Retina (tissue), 1 donor: Measurements from ENCODE around the gene CNNM4.

Experiments used
- DNase-seq: peaks from one replicate; pipeline ENCODE4 v3.0.0-alpha.2; 2016

CNNM4 gene

DNA sequence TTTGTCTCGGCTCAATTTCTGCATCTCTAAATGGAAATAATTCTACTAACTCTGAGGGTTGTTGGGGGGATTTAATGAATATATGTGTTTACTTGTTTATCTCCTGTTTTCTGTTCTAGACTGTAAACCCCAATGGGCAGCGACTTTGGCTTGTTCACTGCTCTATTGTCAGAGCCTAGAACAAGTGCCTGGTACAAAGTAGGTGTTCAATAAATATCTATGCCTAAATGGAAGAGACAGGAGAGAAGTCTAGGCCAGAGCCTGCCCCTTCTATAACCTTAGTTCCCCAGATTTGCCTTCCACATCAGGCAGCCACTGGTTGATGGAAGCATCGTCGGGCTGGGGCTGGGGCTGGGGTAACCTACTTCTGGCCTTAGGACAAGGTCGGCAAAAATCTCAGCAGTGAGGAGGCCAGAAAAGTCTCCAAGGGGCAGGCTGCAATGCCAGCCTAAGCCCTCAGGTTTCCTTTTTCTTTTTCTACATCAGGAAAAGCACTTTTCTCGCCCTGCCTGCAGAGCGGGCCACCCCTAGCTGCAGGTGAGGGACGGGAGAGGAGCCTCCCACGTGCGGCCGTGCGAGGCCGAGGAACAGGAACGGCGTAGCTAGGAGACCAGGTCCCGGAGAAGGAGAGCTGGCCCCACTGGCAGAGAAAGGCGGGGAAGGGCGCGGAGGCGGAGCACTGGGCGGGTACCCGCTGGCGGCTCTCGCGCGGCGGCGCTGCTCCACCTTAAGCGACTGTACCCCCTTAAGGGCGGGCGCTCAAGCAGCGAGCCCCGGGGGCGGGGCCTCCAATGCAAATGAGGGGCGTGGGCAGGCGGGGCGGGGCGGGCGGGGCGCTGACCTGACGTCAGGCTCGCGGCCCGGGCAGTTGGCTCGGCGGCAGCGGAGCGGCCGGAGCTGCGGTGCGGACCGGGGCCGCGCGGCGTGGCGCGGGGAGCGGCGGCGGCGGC, at the start of gene CNNM4:
Gene CNNM4 (plus strand): TSS at position 867 of the 950 bp plus-strand sequence. CDS start 98 bp downstream, outside the sequence.
- peak; percentile 92 for DNase-seq

DNA sequence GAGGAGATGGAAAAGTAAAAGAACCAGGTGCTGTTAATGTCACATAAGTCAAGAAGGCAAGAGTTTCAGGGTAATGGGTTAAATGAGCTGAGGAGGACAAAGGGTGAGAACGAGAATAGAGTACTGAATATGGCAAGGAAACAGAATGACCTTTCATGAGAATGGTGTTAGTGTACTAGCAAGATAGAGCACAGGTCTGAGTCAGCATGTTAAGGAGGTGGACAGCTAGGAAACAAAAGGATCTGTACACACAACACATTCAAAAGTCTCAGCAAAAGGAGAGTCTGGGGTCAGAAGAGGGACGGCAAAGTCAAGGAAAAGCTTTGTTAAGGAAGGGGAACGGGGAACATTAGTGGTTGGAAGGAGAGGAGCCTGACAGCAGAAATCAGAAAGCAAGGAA, 49.7 kb upstream of the CNNM4 start:
- DNase-seq: no peak

DNA sequence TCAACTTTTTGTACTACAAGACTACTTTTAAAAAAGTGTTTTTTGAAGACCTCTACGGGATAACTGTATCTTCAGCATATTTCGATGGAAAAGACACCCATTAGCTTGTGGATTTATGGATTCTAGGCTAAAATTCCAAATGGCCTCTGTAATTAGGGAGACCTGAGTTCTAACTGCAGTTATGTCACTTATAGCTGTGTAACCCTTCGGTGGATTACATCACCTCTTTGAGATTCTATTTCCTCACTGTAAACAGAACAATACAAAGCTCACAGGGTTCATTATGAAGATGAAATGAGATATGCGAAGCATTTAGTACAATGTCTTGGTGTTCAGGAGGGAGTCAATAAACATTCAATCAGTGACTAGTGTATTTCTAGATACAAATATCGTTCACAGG, 45.0 kb upstream of the CNNM4 start:
- DNase-seq: no peak

DNA sequence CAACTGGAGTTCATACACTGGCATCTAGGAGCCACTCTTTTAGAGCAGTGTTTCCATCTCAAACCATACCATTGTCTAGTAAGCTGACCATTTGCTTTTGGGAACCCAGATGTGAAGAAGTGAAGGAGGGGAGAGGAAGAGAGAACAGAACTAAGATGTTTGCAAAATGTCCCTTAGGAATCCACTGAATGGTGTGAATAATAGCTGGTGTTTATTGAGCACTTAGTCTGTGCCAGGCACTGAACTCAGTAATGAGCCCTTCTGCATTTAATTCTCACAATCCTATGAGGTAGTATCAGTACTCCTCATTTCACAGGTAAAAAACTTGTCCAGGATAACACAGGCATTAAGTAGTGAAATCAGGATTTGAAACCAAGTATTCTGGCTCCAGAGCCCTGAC, 44.3 kb upstream of the CNNM4 start:
- no peak for DNase-seq

DNA sequence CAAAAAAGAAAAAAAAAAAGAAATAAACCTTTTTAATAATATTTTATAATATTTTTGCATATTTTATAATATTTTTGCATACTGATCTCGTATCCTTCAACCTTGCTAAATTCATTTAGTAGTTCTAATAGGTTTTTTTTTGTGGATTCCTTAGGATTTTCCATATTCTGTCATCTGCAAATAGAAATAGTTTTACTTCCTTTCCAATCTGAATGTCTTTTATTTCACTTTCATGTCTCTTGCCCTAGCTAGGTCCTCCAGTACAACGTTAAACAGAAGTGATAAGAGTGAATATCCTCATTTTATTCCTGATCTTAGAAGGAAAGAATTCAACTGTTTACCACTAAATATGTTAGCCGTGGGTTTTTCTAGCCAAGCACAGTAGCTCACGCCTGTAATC, 34.6 kb upstream of the CNNM4 start:
- DNase-seq: no peak

DNA sequence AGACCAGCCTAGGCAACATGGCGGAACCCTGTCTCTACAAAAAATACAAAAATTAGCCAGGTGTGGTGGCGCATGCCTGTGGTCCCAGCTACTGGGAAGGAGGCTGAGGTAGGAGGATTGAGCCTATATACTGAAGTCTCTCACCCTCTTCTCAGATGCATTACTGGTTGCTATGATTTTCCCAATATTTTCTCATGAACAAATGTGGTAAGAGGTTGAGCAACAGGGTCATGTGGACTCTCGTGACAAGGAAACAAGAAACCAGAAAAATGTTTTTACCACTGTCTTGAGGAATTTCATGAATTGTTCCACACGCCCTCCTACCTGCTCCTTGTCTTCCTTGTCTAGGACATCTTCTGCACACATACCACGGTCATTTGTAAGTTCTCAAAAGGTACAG, 33.3 kb upstream of the CNNM4 start:
- DNase-seq: no peak

DNA sequence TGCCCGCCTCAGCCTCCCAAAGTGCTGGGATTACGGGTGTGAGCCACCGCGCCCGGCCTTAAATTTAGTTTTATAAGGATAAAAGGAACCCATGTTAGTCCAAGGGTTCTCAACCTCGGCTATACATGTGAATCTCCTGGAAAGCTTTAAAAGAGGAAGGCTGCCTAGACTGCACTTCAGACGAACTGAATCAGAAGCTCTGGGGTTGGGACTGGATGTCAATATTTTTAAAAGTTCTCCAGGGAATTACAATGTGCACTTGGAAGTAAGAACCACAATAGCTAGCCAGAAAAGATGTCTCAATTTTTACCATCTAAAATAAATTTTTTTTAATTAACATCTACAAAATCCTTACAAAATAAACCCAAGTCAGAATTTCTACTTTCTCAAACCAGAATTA, 31.0 kb upstream of the CNNM4 start:
- no peak for DNase-seq

DNA sequence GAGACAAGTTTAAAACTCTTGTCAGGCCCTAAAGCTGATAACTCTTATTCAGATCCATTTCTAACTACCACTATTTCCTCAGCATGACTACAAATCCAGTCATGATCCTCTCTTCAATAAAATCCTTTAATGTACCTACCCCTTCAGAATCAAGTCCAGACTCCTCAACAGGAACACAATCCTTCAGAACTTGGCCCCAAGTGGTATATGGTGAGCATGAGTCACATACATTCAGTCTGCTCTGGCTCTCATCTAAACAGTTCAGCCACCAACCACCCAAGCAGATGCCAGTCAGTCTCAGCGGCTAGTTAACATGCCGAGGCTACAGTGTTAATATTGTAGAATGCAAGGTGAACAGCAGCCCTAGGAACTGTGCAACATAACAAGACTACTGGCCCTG, 30.5 kb upstream of the CNNM4 start:
- DNase-seq: no peak

DNA sequence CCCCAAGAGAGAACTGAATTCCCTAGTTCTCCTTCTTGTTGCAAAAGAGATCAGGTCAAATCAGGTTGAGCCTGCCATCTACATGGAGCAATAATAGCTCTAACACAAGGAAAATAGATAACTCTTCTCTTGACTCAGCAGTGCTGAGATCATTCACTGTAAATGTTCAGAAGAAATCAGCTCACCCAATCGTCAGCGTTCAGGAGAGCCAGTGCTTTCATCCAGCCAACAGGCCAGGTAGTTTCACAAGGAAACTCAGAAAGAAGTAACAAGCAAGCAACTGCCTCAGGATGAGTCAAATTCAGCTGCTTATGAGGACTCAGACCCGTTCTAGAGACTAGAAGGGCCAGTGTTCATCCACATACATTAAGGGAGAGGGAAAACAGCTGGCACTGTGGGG, 26.8 kb upstream of the CNNM4 start:
- DNase-seq: no peak

DNA sequence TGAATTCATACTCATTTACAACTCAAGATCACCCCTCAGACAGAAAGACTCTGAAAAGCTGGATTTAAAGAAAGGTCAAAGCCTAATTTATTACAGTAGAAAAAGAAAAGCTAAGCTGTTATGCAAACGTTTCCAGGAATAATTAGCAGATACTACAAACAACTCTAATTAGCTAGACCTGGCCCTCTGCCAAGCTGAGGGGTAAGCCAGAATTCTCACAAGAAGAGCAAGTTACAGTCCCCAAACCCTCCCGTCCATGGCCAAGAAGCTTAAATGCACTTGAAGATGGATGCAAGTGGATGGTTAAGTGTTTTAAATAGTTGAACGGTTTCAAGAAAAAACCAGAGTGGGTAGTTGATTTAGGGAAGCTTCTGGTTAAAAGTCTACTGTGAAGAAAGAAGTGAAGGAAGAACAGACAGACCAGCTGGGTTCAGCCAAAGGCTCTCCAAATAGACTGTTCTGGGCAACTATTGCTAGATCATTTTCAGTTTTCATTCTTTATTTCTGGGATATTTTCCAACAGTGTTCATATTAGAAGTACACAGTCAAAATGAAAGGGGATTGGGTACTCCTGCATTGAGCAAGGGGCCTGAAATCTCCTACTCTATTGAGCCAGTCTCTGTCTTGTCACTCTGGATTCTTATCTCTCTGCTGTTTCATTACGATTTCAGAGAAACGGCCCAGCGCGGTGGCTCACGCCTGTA, 25.7 kb upstream of the CNNM4 start:
- DNase-seq: no peak

DNA sequence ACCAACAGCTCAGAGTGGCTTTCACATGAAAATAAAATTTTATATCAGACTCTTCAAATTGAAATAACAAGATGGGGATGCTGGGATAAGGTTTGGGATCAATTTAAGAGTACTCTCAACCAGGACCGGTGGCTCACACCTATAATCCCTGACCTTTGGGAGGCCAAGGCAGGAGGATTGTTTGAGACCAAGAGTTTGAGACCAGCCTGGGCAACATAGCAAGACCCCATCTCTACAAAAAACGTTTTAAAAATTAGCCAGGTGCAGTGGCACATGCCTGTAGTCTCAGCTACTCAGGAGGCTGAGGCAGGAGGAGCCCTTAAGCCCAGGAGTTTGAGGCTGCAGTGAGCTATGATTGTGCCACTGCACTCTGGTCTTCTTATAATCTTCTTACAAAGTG, 23.5 kb upstream of the CNNM4 start:
- DNase-seq: no peak

DNA sequence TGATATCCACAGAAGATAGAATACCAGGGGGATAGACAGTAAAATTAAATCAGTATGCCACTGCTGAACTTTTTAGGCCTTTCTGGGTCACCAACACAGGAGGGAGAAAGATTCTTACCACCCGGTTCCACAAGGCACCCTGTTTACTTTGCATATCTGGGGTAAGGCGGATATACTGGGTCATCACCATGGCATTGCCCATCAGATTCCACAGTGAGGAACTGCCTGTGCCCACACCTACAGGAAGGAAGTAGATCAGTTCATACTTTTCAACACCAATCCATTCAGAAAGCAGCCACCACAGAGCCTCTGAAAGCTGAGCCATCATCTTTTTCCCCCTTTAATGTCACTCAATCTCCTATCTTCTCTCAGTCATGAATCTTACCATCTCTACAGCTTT, 22.9 kb upstream of the CNNM4 start:
- DNase-seq: no peak

DNA sequence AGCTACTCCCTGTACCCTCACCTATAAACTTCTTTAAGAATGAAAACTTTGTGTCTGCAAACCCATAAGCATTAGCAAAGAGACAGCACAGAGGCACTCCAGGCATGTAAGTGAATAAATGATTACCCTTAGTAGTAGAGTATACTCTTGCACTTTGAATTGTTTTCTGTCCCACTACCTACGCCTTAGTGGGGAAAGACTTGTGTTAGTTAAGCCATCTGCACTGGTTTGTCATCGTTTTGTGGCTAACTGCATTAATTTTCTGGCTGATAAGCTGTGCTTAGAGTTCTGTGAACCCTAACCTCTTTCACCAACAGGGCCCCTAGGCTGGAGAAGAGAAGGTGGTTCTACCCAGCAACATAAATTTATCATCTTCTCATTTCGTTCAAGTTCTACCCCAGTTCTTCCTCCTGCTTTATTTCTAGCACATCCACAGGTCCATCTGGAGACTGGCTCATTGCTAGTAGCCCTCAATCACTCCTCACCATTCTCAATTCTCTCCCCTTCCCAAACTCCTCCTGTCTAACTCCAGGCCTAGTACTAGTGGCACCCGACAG, 21.5 kb upstream of the CNNM4 start:
- DNase-seq: no peak

DNA sequence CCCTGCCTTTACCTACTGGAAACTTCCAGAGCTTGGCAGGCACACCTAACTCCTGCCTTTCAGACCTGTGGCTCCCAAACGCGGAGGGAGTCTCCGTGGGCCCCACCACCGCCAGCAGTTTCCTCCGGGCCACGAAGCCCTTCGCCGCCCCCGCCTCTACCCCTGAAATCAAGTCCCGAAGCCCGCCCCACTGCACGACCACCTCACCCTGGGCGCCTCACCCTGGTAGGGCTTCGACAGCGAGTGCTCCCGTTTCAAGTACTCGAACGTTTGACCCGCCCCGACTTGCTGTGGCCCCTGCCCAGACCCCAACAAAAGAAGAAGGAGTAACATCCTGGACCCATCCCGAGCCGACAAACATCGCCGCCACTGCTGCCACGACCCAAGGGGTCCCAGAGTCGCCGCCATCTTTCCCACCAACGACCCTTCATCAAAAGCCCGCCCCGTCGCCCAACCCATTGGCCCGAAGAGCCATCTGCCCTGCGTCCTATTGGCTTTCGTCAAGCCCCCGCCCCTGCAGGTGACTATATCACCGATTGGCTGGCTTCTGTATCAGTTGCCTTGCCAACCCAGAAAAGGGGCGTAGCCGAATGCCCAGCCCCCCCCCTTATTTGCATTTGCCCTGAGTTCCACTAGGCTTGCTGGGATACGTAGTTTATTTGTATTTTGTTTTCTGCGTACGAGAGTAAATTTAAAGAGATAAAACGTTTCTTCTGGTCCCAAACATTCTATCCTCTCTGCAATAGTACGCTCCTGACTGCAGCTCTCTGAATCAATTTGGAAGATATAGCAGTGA, 20.9 kb upstream of the CNNM4 start, which contains the start of gene LMAN2L:
Gene LMAN2L (minus strand): TSS at position 432 of the 796 bp plus-strand sequence. CDS start 24 bp downstream, at position 408.
- peak; percentile 93 for DNase-seq

DNA sequence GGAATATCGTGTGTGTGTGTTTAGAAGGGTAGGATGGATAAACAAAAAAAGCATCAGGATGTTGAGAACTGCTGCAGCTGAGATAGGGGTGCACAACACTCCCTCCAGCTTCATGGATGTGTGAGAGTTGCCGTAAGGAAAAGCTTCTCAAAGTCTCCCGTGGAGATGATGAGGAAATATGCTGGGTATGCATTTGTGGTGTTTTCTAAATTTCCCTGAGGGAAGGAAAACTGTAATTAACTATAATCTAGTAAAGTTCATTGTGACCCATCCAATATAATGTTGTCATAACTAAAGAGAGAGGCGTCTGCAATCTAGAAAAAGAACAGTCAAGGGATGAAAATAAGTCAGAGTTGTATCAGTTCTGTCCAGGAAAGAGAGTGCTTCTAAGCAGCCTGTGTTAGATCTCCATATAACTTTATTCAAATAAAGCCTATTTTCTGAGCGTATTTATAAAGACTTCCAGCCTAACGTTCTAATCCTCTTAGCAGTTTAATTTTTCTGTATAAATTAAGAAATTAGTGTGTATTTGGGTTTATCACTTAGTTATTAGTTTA, 13.6 kb upstream of the CNNM4 start:
- no peak for DNase-seq

DNA sequence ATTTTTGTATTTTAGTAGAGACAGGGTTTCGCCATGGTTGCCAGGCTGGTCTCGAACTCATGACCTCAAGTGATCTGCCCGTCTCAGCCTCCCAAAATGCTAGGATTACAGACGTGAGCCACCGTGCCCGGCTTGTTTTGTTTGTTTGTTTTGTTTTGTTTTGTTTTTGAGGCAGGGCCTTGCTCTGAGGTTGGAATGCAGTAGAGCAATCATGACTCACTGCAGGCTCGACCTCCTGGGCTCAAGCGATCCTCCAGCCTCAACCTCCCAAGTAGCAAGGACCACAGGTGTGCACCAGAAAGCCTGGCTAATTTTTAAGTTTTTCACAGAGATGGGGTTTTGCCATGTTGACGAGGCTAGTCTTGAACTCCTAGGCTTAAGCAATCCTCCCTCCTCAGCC, 8.9 kb upstream of the CNNM4 start:
- no peak for DNase-seq

DNA sequence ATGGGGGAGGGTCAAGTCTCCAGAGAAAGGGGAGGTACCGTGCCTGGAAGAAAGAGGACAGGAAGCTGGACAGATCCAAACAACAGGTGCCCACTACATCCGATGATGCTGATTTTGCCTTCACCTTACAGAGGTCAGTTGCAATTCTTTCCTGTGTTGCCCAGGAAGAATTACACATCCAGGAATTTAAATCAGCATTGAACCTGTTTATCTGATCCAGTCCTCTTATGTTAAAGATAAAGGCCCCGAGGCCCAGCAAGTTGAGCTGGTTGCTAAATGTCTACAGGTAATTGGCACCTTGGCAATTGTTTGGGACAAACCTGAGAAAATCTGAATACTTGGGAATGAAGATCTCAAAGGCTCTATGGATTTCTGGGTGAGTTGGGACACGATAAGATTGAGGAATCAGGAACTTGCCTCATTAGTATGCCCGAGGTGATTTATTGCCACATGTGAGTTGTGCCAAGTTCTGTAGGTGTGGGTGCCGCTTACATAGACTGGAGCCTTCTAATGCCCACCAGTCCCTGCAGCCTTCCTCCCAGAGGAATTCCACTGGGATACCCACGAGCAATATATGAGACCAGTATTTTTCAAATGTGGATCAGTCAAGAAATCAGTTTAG, 6.9 kb upstream of the CNNM4 start:
- DNase-seq: no peak

DNA sequence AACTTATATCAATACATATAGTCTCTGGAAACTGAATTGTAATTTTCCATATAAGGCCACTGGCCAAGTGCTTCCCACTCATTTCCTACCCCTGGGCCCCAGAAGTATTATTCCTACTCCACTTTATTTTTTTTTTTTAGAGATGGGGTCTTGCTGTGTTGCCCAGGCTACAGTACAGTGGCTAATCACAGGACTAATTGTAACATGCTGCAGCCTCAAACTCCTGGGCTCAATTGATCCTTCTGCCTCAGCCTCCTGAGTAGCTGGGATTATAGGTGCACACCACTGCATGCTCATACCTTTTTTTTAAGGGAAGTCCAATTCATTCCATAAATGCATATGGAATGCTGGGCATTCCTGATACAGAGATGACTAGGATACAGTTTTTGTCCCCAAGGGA, 6.4 kb upstream of the CNNM4 start:
- no peak for DNase-seq

DNA sequence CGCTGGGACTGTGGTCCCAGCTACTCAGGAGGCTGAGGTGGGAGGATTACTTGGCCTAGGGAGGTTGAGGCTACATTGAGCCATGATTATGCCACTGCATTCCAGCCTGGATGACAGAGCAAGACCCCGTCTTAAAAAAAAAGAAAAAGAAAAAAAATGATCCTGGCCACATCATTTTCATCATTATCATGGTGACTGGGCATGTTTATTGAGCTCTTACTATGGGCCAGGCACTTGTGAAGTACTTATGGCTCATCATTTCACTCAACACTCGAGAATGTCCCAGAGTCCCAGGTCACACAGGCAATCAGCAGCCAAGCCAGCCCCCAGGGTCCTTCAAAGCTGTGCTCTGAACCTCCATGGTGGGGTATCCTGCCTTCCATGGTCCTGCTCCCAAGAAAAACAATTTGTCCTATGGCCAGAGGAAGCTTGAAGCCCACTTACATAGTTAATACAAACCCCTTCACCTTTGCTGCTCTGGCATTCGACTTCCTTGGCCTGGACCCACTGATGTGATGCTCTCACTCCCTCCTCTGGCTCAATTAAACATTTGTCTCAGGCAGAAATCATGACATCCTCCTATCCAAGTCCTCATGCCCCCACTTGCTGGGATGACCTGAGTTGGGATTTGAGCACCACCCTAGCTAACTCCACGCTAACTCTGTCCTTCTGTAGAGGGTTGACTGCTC, 3.8 kb upstream of the CNNM4 start:
- no peak for DNase-seq

DNA sequence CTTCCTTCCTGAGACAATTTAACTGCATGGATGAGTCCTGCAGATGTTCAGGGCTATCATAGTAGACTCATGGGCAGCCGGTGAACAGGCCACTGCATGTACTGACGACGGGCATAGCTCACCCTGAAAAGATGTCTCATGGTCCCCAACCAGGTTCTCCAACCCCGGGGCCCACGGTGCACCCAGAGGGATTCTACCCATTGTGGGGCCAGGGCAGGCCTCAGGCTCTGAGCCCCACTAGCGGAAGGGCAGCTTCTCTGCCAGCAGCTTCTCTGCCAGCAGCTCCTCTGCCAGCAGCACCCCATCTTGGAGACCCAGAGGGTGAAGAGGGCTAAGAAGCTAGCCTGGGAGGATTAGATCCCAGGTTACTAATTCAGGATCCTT, 3.2 kb upstream of the CNNM4 start:
- DNase-seq: no peak

DNA sequence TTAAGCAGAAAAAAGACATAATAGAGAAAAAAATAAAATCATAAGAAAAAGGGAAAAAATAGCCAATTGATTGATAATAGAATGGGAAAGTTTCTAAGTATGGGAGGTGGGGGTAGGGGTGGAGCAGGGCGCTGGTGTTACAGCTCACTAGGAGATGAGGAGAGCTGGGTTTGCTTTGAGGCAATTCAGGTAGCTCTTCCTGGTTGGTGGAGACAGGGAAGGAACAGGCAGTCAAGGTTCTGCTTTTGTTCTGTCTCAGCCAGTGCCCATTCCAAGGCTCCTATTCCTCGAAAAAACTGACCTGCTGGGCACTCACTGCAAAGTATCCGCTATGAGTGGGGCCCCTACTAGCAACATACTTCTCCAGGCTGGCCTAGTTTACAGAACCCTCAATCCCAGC, 1.7 kb upstream of the CNNM4 start:
- peak; percentile 19 for DNase-seq

DNA sequence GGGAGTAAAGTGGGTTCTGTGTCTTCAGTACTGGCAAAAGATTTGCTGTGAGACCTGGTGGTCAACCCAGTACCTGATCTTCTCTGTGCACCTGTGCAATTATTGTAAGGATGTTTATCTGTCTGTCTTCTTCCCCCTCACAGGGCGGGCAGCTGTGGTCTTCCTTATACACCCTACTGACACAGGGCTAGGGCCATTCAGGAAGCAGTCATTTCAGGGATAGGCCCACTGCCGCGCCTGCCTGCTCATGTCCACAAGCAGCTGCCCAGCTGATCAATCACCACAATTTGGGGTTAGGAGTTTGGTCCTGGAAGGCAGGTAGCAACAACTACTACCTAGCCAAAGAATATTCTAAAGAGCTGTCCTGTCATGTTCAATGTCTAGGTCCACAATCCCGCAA, 1.2 kb upstream of the CNNM4 start:
- DNase-seq: no peak
